Measurements from ENCODE around the gene DPY19L3. TPM values are rescaled to one million over a fixed set of nuclear protein-coding genes. Genes with fewer than 3 reads are reported as not detected.

Gene DPY19L3
- total RNA-seq, 2 donors from 2014 or later: 53.0 to 66.5 TPM

- Histone ChIP-seq H3K4me3 (no peak overlapping the region), H3K36me3 (no peaks in the 10 kb centered on the region)
Measured at GRCh38 chr19:32456406-32456805, 50.8 kb downstream of the DPY19L3 start.

DNA sequence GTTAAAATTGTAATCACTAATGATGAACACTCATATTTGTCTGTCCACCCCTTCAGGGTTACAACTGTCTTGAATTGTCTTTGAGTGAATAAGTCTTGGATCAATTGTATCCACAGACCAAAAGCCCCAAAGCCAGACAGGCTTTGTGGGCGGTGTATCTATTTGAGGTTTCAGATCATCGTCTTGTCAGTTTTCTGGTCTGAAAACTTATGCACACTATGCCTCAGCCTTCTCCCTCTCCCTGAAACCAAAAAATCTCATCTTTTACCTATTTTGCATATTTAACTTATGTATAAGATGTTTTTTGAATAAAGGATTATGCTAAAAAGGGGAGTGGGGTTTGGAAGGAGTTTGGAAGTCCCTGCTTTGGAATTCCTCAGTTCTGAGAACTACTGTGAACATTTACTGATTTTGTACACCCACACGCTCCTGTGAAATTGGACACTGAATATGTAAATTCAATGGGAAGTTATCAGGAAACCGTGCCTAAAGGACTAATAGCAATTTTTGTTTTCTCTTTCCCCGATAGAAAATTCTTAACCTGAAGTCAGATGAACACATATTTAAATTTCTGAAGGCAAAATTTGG, 52.1 kb downstream of the DPY19L3 start:
- intact Hi-C loops (cut with DNase I): no loop called here
- no peak overlapping the region for H3K4me3 ChIP-seq
- no peaks in the 10 kb centered on the region for H3K36me3 ChIP-seq
- WGBS: 76% methylated on average over 5 of the region's 5 CpGs
- no peaks in the 10 kb centered on the region for H3K27me3 ChIP-seq (replicated peaks; ENCODE audit: insufficient read depth)
- DNase-seq (ENCODE audit: low spot score): no peak
- H3K27ac ChIP-seq: no peak overlapping the region
- no peaks in the 10 kb centered on the region for H3K4me1 ChIP-seq (replicated peaks)
- TF ChIP-seq, protein P1, sequence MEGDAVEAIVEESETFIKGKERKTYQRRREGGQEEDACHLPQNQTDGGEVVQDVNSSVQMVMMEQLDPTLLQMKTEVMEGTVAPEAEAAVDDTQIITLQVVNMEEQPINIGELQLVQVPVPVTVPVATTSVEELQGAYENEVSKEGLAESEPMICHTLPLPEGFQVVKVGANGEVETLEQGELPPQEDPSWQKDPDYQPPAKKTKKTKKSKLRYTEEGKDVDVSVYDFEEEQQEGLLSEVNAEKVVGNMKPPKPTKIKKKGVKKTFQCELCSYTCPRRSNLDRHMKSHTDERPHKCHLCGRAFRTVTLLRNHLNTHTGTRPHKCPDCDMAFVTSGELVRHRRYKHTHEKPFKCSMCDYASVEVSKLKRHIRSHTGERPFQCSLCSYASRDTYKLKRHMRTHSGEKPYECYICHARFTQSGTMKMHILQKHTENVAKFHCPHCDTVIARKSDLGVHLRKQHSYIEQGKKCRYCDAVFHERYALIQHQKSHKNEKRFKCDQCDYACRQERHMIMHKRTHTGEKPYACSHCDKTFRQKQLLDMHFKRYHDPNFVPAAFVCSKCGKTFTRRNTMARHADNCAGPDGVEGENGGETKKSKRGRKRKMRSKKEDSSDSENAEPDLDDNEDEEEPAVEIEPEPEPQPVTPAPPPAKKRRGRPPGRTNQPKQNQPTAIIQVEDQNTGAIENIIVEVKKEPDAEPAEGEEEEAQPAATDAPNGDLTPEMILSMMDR (IDR thresholded peaks at IDR 0.05): no peak
- TF ChIP-seq POLR2AphosphoS5 (IDR thresholded peaks at IDR 0.05) (no peak), POLR2A (IDR thresholded peaks at IDR 0.05) (no peak)
- H3K9me3 ChIP-seq: no peaks in the 10 kb centered on the region

More at GRCh38 chr19:32456406-32456805, 50.8 kb downstream of the DPY19L3 start:
- WGBS: 91% methylated on average over 4 of the region's 4 CpGs
- DNase-seq (ENCODE audit: low spot score): no peak
- no peak overlapping the region for H3K27ac ChIP-seq
- no peaks in the 10 kb centered on the region for H3K4me1 ChIP-seq (replicated peaks)
- TF ChIP-seq POLR2A (IDR thresholded peaks at IDR 0.05) (no peak), POLR2AphosphoS5 (IDR thresholded peaks at IDR 0.05) (no peak)
- TF ChIP-seq, protein P1 (IDR thresholded peaks at IDR 0.05): no peak
- intact Hi-C loops (cut with DNase I): no loop called here
- no peaks in the 10 kb centered on the region for H3K9me3 ChIP-seq
- H3K27me3 ChIP-seq (replicated peaks; ENCODE audit: insufficient read depth): no peaks in the 10 kb centered on the region

GRCh38 chr19:32458500-32459123, 53.0 kb downstream of the DPY19L3 start:
- TF ChIP-seq POLR2AphosphoS5 (IDR thresholded peaks at IDR 0.05) (no peak), POLR2A (IDR thresholded peaks at IDR 0.05) (no peak)
- TF ChIP-seq, protein P1 (IDR thresholded peaks at IDR 0.05): no peak
- WGBS: 76% methylated on average over 4 of the region's 4 CpGs
- DNase-seq (ENCODE audit: low spot score): no peak
- Histone ChIP-seq H3K4me1 (replicated peaks) (no peaks in the 10 kb centered on the region), H3K9me3 (no peaks in the 10 kb centered on the region), H3K27ac (no peak overlapping the region), H3K4me3 (no peak overlapping the region), H3K27me3 (replicated peaks; ENCODE audit: insufficient read depth) (no peaks in the 10 kb centered on the region), H3K36me3 (no peaks in the 10 kb centered on the region)
- intact Hi-C loops (cut with DNase I): no loop called here

GRCh38 chr19:32459204-32459865, 53.8 kb downstream of the DPY19L3 start:
- 73% methylated on average over 3 of the region's 3 CpGs for WGBS
- H3K36me3 ChIP-seq: no peaks in the 10 kb centered on the region
- intact Hi-C loops (cut with DNase I): no loop called here

More at GRCh38 chr19:32459204-32459865, 53.8 kb downstream of the DPY19L3 start:
- no peaks in the 10 kb centered on the region for H3K4me1 ChIP-seq (replicated peaks)
- no peaks in the 10 kb centered on the region for H3K9me3 ChIP-seq
- no peaks in the 10 kb centered on the region for H3K27me3 ChIP-seq (replicated peaks; ENCODE audit: insufficient read depth)
- no peak for DNase-seq (ENCODE audit: low spot score)
- no peak overlapping the region for H3K4me3 ChIP-seq
- no peak overlapping the region for H3K27ac ChIP-seq
- TF ChIP-seq POLR2AphosphoS5 (IDR thresholded peaks at IDR 0.05) (no peak), POLR2A (IDR thresholded peaks at IDR 0.05) (no peak)
- TF ChIP-seq, protein P1 (IDR thresholded peaks at IDR 0.05): no peak
